Measurements from ENCODE around the gene BSPRY. TPM values are rescaled to one million over a fixed set of nuclear protein-coding genes. Genes with fewer than 3 reads are reported as not detected.

Gene BSPRY
- total and polyA plus RNA-seq, 2 of the 13 experiments (the other 11 are each of a cell fraction or from before 2014, with no cell fraction given), result 0.09 to 0.26 TPM

- TF ChIP-seq ZNF33B (CRISPR knock-in tag; IDR thresholded peaks at IDR 0.05) (no peak), TBX3 (IDR thresholded peaks at IDR 0.05; ENCODE audit: borderline replicate concordance) (no peak), ZNF121 (CRISPR knock-in tag; IDR thresholded peaks at IDR 0.05) (0 out of 2 replicates have a peak, but pooled peaks have one; percentile 29), KAT7 (CRISPR knock-in tag; IDR thresholded peaks at IDR 0.05; ENCODE audit: borderline replicate concordance) (no peak), THAP8 (CRISPR knock-in tag; IDR thresholded peaks at IDR 0.05; ENCODE audit: borderline replicate concordance) (no peak), POGZ (CRISPR knock-in tag; IDR thresholded peaks at IDR 0.05) (no peak), PITX1 (CRISPR knock-in tag; IDR thresholded peaks at IDR 0.05) (no peak), ZNF292 (CRISPR knock-in tag; IDR thresholded peaks at IDR 0.05; ENCODE audit: borderline replicate concordance, low read depth) (no peak), HOXD1 (CRISPR knock-in tag; IDR thresholded peaks at IDR 0.05) (no peak), ZNF10 (CRISPR knock-in tag; IDR thresholded peaks at IDR 0.05; ENCODE audit: borderline replicate concordance, low read depth) (no peak), ZNF430 (CRISPR knock-in tag; IDR thresholded peaks at IDR 0.05) (0 out of 2 replicates have a peak, but pooled peaks have one; percentile 24), ZNF18 (CRISPR knock-in tag; IDR thresholded peaks at IDR 0.05; ENCODE audit: insufficient replicate concordance) (no peak), ZNF367 (CRISPR knock-in tag; IDR thresholded peaks at IDR 0.05; ENCODE audit: borderline replicate concordance) (no peak), ZNF512B (CRISPR knock-in tag; IDR thresholded peaks at IDR 0.05; ENCODE audit: borderline replicate concordance) (no peak), TBX2 (CRISPR knock-in tag; IDR thresholded peaks at IDR 0.05; ENCODE audit: borderline replicate concordance) (no peak), ZNF747 (CRISPR knock-in tag; IDR thresholded peaks at IDR 0.05; ENCODE audit: borderline replicate concordance) (no peak), PHF8 (CRISPR knock-in tag; IDR thresholded peaks at IDR 0.05) (no peak), HDAC1 (CRISPR knock-in tag; IDR thresholded peaks at IDR 0.05) (no peak), ZNF263 (CRISPR knock-in tag; IDR thresholded peaks at IDR 0.05) (peak; percentile 72), ZBTB21 (CRISPR knock-in tag; IDR thresholded peaks at IDR 0.05) (no peak), KAT8 (CRISPR knock-in tag; IDR thresholded peaks at IDR 0.05) (no peak), TFDP1 (CRISPR knock-in tag; IDR thresholded peaks at IDR 0.05; ENCODE audit: borderline replicate concordance) (no peak)
Measured at GRCh38 chr9:113375057-113376023, 26.0 kb downstream of the BSPRY start (continued).
